LNCaP clone FGC (cell line): ENCODE measurements around the gene CCDC78.

Source experiments
- DNase-seq: peaks from one replicate; pipeline ENCODE4 v3.0.0-alpha.2; 2011; ENCODE audit warnings: low read depth
- H3K4me3 ChIP-seq: 2 replicates; pipeline ENCODE4 v1.5.1; 2011; ENCODE audit warnings: mild to moderate bottlenecking, low read depth, low read length, control low read depth
- TF ChIP-seq, protein P1 (sequence below): IDR thresholded peaks from 2 replicates; pipeline ENCODE4 v1.5.1; 2012; ENCODE audit warnings: mild to moderate bottlenecking; ENCODE audit not compliant: control insufficient read depth, insufficient read depth; ENCODE audit errors: extremely low read depth

Gene CCDC78

DNA sequence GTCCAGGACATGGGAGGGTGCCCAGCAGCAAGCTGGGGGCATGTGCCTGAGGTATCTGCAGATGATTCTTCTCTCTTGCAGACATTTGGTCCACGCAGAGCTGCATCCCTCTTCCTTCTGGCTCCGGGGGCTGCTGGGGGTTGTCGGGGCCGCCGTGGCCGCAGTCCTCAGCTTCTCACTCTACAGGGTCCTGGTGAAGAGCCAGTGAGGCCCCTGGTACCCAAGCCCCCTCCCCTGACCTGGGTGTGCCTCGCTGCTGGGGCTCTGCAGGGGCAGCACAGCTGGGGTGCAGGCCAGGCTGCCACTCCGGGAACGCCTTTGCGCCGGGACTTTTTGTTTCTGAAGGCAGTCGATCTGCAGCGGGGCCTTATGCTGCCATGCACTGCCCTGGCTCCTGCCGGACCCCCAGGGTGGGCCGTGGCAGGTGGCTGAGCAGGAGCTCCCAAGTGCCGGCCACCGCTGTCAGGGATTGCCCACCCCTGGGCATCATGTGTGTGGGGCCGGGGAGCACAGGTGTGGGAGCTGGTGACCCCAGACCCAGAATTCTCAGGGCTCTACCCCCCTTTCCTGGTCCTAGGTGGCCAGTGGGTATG is 52.7 kb downstream of the CCDC78 start:
- no peak overlapping the region for H3K4me3 ChIP-seq
- no peak for DNase-seq
- TF ChIP-seq, protein P1, sequence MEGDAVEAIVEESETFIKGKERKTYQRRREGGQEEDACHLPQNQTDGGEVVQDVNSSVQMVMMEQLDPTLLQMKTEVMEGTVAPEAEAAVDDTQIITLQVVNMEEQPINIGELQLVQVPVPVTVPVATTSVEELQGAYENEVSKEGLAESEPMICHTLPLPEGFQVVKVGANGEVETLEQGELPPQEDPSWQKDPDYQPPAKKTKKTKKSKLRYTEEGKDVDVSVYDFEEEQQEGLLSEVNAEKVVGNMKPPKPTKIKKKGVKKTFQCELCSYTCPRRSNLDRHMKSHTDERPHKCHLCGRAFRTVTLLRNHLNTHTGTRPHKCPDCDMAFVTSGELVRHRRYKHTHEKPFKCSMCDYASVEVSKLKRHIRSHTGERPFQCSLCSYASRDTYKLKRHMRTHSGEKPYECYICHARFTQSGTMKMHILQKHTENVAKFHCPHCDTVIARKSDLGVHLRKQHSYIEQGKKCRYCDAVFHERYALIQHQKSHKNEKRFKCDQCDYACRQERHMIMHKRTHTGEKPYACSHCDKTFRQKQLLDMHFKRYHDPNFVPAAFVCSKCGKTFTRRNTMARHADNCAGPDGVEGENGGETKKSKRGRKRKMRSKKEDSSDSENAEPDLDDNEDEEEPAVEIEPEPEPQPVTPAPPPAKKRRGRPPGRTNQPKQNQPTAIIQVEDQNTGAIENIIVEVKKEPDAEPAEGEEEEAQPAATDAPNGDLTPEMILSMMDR, result no peak

DNA sequence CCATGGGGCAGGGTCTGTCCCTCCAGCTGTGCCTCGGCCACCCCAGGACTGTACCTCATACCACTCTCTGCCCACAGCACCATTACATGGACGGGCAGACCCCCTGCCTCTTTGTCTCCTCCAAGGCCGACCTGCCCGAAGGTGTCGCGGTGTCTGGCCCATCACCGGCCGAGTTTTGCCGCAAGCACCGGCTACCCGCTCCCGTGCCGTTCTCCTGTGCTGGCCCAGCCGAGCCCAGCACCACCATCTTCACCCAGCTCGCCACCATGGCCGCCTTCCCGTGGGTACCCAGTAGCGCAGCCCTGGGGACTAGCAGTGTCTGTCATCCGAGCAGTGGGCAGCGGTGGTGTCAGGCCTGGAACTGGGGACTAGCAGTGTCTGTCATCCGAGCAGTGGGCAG is 53.4 kb downstream of the CCDC78 start:
- DNase-seq, result no peak
- H3K4me3 ChIP-seq, result no peak overlapping the region
- TF ChIP-seq, protein P1, result no peak
